ENCODE results near the gene CFAP54. TPM values are rescaled to one million over a fixed set of nuclear protein-coding genes. Genes with fewer than 3 reads are reported as not detected.

The CFAP54 gene
- total RNA-seq, 1 donor from 2014 or later = 8.9 TPM

DNA sequence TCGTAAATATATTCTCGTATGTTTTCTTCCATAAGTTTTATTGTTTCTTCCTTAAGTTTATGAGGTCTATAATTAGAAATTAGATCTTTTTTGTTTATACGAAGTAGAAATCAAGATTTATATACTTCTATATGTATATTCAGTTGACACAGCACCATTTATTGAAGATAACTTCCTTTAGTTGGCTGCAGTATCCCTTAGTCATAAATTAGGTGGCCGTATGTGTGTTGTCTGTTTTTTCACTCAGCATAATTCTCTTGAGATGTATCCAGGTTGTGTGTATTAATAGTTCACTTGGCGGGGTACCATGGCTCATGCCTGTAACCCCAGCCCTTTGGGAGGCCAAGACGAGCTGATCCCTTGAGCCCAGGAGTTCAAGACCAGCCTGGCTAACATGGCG lies 40.5 kb downstream of the CFAP54 start:
- Mint-ChIP-seq H3K4me3 (no peak overlapping the region), H3K27me3 (no peaks in the 10 kb centered on the region), H3K9me3 (no peaks in the 10 kb centered on the region), H3K4me1 (ENCODE audit: unreplicated experiment) (no peaks in the 10 kb centered on the region), H3K36me3 (peaks cover 4% of the 10 kb centered on the region), H3K27ac (no peak overlapping the region)
- DNase-seq (ENCODE audit: extremely low spot score, unreplicated experiment) = no peak
- no peak for TF ChIP-seq CTCF (conservative IDR thresholded peaks at IDR 0.05)

DNA sequence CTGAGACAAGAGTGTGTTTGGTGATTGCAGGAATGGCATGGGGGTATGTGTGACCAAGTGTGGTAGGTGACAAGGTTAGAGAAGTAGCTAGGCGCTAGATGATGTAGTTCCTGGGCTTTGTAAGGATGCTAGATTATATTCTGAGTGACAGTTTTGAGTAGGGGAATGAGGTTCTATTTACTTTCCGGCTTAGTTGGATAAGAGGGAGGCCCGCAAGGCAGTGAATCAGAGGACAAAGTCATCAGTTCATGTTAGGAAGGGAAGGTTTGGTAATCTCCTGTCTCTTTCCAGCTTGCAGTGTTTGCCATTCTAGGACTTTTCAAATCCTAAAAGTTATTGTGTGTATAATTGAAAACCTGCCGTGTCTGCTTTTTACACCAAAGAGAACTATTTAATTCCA lies 45.0 kb downstream of the CFAP54 start:
- H3K9me3 Mint-ChIP-seq = no peaks in the 10 kb centered on the region
- DNase-seq (ENCODE audit: extremely low spot score, unreplicated experiment) = no peak
- no peak for TF ChIP-seq CTCF (conservative IDR thresholded peaks at IDR 0.05)
- no peaks in the 10 kb centered on the region for H3K4me1 Mint-ChIP-seq (ENCODE audit: unreplicated experiment)
- no peaks in the 10 kb centered on the region for H3K36me3 Mint-ChIP-seq
- H3K27ac Mint-ChIP-seq = no peak overlapping the region
- H3K4me3 Mint-ChIP-seq = no peak overlapping the region
- no peaks in the 10 kb centered on the region for H3K27me3 Mint-ChIP-seq

DNA sequence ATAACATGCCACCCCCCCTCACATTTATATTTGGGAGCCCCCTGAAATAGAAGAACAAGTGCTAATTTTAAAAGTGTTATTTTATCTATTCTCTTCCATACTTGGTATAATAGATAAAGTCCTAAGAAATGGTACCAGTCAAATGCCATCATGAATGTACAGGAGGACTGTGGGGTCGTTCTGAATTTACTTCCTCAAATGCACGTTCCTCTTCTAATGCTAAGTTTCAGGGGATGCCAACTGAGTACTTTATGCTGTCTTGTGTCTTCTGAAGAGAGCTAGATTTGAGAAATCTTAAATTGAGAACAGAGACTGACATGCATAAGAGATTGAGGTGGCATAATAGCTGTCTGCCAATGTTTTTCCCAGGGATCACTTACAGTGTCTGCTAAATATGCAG lies 59.0 kb downstream of the CFAP54 start:
- Mint-ChIP-seq H3K36me3 (no peaks in the 10 kb centered on the region), H3K27ac (no peak overlapping the region)
- no peak for TF ChIP-seq CTCF (conservative IDR thresholded peaks at IDR 0.05)

GRCh38 chr12:96549341-96549740 lies 60.0 kb downstream of the CFAP54 start:
- no peak overlapping the region for H3K4me3 Mint-ChIP-seq
- no peak overlapping the region for H3K27ac Mint-ChIP-seq
- H3K4me1 Mint-ChIP-seq (ENCODE audit: unreplicated experiment) = no peaks in the 10 kb centered on the region
- DNase-seq (ENCODE audit: extremely low spot score, unreplicated experiment) = no peak
- H3K27me3 Mint-ChIP-seq = no peaks in the 10 kb centered on the region
- TF ChIP-seq CTCF (conservative IDR thresholded peaks at IDR 0.05) = no peak
- H3K36me3 Mint-ChIP-seq = no peaks in the 10 kb centered on the region
- no peaks in the 10 kb centered on the region for H3K9me3 Mint-ChIP-seq

More for the DNA sequence above, 59.0 kb downstream of the CFAP54 start:
- H3K4me3 Mint-ChIP-seq = no peak overlapping the region
- no peaks in the 10 kb centered on the region for H3K27me3 Mint-ChIP-seq
- no peaks in the 10 kb centered on the region for H3K4me1 Mint-ChIP-seq (ENCODE audit: unreplicated experiment)
- DNase-seq (ENCODE audit: extremely low spot score, unreplicated experiment) = no peak
- H3K9me3 Mint-ChIP-seq = no peaks in the 10 kb centered on the region

DNA sequence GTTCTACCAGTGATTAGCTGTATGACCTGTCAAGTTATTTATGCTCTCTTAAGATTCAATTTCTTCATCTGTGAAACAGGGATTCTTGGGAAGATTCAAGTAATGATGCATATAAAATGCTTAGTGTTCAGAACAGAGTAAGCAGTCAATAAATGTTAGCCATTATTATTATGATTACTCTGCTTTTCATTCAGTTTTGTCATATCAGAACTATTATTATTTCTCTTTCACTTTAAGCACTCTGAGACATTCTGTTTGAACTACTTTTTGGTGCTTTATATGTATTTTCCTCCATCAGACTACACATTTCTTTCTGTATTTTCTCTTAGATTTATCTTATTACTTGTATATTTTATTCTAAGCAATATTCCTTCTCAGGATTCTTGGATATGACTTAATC lies 81.2 kb downstream of the CFAP54 start:
- no peak overlapping the region for H3K4me3 Mint-ChIP-seq
- no peak for DNase-seq (ENCODE audit: extremely low spot score, unreplicated experiment)
- no peak for TF ChIP-seq CTCF (conservative IDR thresholded peaks at IDR 0.05)
- no peak overlapping the region for H3K27ac Mint-ChIP-seq
- no peaks in the 10 kb centered on the region for H3K4me1 Mint-ChIP-seq (ENCODE audit: unreplicated experiment)
- no peaks in the 10 kb centered on the region for H3K36me3 Mint-ChIP-seq
- peaks cover 2% of the 10 kb centered on the region for H3K27me3 Mint-ChIP-seq
- H3K9me3 Mint-ChIP-seq = no peaks in the 10 kb centered on the region
